Small intestine (tissue), 7 donors: ENCODE data around the gene CREBBP. TPM values are rescaled to one million over a fixed set of nuclear protein-coding genes. Genes with fewer than 3 reads are reported as not detected.

Source experiments
- DNase-seq, 2 donors: peaks; one replicate each; pipeline versions ENCODE4 v3.0.0 to v3.0.0-alpha.2; 2013
- FAIRE-seq: peaks from 2 replicates; lab custom pipeline; 2012; peaks lifted over from hg19 to GRCh38; lab: Jason Lieb, UNC
- H3K27ac ChIP-seq, 3 donors: one replicate each; pipeline ENCODE4 v1.5.1; 2013; ENCODE audit warnings: low read length in 2 of 3, mild to moderate bottlenecking in 2 of 3, control low read depth in 1 of 3, inconsistent platforms in 1 of 3, low read depth in 1 of 3, moderate library complexity in 1 of 3
- H3K27me3 ChIP-seq, 3 donors: one replicate each; pipeline ENCODE4 v1.6.1; 2013; ENCODE audit warnings: low read length in 3 of 3, inconsistent platforms in 1 of 3; ENCODE audit not compliant: control insufficient read depth in 3 of 3, insufficient read depth in 3 of 3
- H3K36me3 ChIP-seq, 3 donors: one replicate each; pipeline ENCODE4 v1.6.1; 2013; ENCODE audit warnings: low read length in 3 of 3, inconsistent platforms in 1 of 3, low read depth in 1 of 3, mild to moderate bottlenecking in 1 of 3, moderate library complexity in 1 of 3; ENCODE audit not compliant: control insufficient read depth in 3 of 3, insufficient read depth in 2 of 3
- H3K4me1 ChIP-seq, 3 donors: one replicate each; pipeline ENCODE4 v1.6.1; 2013; ENCODE audit warnings: low read length in 2 of 3, inconsistent platforms in 1 of 3, low read depth in 1 of 3, mild to moderate bottlenecking in 1 of 3, moderate library complexity in 1 of 3; ENCODE audit not compliant: control insufficient read depth in 3 of 3, insufficient read depth in 2 of 3
- H3K4me3 ChIP-seq, 3 donors: one replicate each; pipeline ENCODE4 v1.5.1; 2013; ENCODE audit warnings: low read length in 3 of 3, control low read depth in 1 of 3, inconsistent platforms in 1 of 3, low read depth in 1 of 3, mild to moderate bottlenecking in 1 of 3, moderate library complexity in 1 of 3
- H3K9me3 ChIP-seq, 2 donors: one replicate each; pipeline ENCODE4 v1.6.1; 2013; ENCODE audit warnings: low read depth in 1 of 2, low read length in 1 of 2; ENCODE audit not compliant: control insufficient read depth in 2 of 2, insufficient read depth in 1 of 2
- WGBS, 3 donors: extraction: QIAGEN DNeasy Blood & Tissue Kit; methylation state at CpG; one replicate each; pipeline ENCODE4 v1.1.7; 2013; 5-methylcytosine and 5-hydroxymethylcytosine counted together
- polyA plus RNA-seq, 4 donors: library from polyadenylated mRNA; stranded (reverse) in 3 of 4; unstranded in 1 of 4; fragments of 200-250 nt in 3 of 4; fragments of 120-200 nt in 1 of 4; gene quantifications; one replicate each; pipeline versions ENCODE4 v1.2.1 to v1.2.3, GENCODE V29; 2013
- donor health status: healthy with polysubstance abuse.
- donor health status: control.
- donor health status: control.
- donor health status: Bipolar disorder and iron deficiency.
- donor health status: healthy.

Gene CREBBP
- polyA plus RNA-seq, 4 donors, result 6.8 to 48.0 (median 12.6) TPM

GRCh38 chr16:3681206-3681605 lies 199.3 kb downstream of the CREBBP start:
- peaks cover 0 to 81% (median 2%) of the 10 kb centered on the region in 3 donors for H3K36me3 ChIP-seq
- H3K4me1 ChIP-seq, result no peaks in the 10 kb centered on the region
- no peaks in the 10 kb centered on the region for H3K9me3 ChIP-seq
- FAIRE-seq (no peak), DNase-seq (no peak)
- H3K4me3 ChIP-seq, result no peak overlapping the region
- H3K27ac ChIP-seq, result no peak overlapping the region
- H3K27me3 ChIP-seq, result no peaks in the 10 kb centered on the region
- 87 to 93% (median 90%) methylated on average over 3 of the region's 3 CpGs for WGBS, 3 donors

DNA sequence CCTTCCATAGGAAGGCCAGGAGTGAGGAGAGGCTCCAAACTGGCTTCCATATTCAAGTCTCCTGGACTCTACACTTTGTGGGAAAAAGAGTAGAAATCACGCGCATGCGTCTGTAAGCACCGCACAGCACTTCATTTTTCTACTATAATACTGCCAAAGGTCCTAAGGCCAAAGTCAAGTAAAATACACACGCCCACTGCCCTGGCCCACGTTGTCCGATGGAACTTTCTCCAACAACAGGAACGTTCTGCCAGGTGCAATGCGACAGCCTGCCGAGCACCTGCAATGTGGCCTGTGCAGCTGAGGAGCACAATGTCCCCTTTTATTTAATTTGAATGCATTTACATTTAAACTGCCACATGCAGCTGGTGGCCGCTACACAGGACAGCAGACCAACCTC lies 202.5 kb downstream of the CREBBP start:
- Histone ChIP-seq H3K4me1 (no peaks in the 10 kb centered on the region), H3K27ac (no peak overlapping the region), H3K27me3 (no peaks in the 10 kb centered on the region), H3K9me3 (no peaks in the 10 kb centered on the region), H3K36me3 (peaks cover 0 to 90% (median 0%) of the 10 kb centered on the region in 3 donors), H3K4me3 (no peak overlapping the region)
- DNase-seq (no peak), FAIRE-seq (no peak)
- 87 to 90% (median 89%) methylated on average over 11 of the region's 11 CpGs for WGBS, 3 donors

DNA sequence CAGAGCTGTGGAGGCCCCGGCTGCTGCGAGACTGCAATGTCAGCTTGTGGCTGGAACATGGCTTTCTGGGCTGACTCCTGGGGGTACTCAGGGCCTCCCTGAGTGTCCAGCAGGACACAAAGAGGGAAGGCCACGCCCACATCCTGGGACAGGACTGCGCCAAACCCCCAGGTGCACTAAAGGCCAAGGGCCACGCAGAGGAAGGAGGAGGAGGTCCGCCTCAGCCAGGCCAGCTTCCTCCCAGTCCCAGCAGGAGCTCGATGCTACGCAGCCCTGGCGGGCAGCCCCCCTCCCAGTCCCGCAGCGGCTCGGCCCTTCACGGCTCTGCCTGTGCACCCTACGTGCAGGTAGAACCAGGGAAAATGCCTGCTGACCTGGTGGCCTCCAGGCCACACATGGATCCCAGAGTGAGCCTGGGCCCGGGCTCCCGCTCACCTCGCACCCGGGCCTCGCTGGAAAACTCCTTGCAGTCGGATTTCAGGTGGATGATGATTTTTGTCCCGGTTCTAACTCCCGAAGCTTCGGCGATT lies 204.8 kb downstream of the CREBBP start:
- Histone ChIP-seq H3K36me3 (peaks cover 0 to 97% (median 2%) of the 10 kb centered on the region in 3 donors), H3K27me3 (no peaks in the 10 kb centered on the region), H3K27ac (no peak overlapping the region), H3K9me3 (no peaks in the 10 kb centered on the region), H3K4me3 (no peak overlapping the region), H3K4me1 (no peaks in the 10 kb centered on the region)
- no peak for FAIRE-seq
- WGBS, 3 donors, result 92 to 97% (median 95%) methylated on average over 21 to 24 of the region's 24 CpGs
- no peak for DNase-seq

Other genes with a start within 250 kb of the CREBBP start
- gene DNASE1, start 226.0 kb downstream of the CREBBP start, polyA plus RNA-seq, result 100 to 1,000 TPM in 3 of 4 donors, 10 to 100 TPM in 1; 75.4 to 428 (median 269) TPM
- 10 to 100 TPM; 25.5 to 89.2 (median 64.5) TPM for gene TRAP1, start 163.2 kb downstream of the CREBBP start, polyA plus RNA-seq
- gene ADCY9, start 235.7 kb upstream of the CREBBP start, polyA plus RNA-seq, result 10 to 100 TPM in 1 of 4 donors, 1 to 10 TPM in 3; 4.3 to 10.7 (median 8.0) TPM